ENCODE data around the gene CHST12. TPM values are rescaled to one million over a fixed set of nuclear protein-coding genes. Genes with fewer than 3 reads are reported as not detected.

CHST12 gene
- total and polyA plus RNA-seq, 2 donors (not counting 1 experiment from before 2014, with no cell fraction given), result 25.4 to 27.1 TPM

DNA sequence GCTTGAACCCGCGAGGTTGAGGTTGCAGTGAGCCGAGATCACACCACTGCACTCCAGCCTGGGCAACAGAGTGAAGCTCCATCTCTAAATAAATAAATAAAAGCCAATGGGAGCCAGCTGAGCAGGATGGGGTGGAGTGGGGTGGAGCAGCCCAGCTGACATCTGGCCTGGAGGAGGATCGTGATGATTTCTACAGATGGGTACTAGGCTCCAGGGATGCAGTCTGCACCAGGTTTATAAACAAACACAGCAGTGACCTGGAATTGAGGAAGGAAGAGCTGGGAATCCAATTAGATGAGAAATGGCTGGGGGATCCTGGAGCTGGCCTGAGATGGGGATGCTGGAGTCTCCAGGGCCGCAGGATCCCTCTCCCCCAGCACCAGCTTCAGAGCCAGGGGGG is 80.1 kb downstream of the CHST12 start:
- CTCF ChIA-PET, result interaction anchor here (1.0 to 1.5 kb wide), 2 partner anchors 15 to 70 kb away, joined by 3 to 4 read pairs; no protein-coding TSS in a partner anchor
- Mint-ChIP-seq H3K27me3 (no peaks in the 10 kb centered on the region), H3K9me3 (ENCODE audit: insufficient read depth) (no peaks in the 10 kb centered on the region), H3K27ac (no peak overlapping the region), H3K4me1 (peaks cover 2% of the 10 kb centered on the region), H3K4me3 (no peak overlapping the region)
- TF ChIP-seq EZH2 (IDR thresholded peaks at IDR 0.05; ENCODE audit: borderline replicate concordance, insufficient read depth, low read depth, low read length, poor library complexity, severe bottlenecking), result no peak
- TF ChIP-seq, protein P1, sequence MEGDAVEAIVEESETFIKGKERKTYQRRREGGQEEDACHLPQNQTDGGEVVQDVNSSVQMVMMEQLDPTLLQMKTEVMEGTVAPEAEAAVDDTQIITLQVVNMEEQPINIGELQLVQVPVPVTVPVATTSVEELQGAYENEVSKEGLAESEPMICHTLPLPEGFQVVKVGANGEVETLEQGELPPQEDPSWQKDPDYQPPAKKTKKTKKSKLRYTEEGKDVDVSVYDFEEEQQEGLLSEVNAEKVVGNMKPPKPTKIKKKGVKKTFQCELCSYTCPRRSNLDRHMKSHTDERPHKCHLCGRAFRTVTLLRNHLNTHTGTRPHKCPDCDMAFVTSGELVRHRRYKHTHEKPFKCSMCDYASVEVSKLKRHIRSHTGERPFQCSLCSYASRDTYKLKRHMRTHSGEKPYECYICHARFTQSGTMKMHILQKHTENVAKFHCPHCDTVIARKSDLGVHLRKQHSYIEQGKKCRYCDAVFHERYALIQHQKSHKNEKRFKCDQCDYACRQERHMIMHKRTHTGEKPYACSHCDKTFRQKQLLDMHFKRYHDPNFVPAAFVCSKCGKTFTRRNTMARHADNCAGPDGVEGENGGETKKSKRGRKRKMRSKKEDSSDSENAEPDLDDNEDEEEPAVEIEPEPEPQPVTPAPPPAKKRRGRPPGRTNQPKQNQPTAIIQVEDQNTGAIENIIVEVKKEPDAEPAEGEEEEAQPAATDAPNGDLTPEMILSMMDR (IDR thresholded peaks at IDR 0.05), result no peak
- intact Hi-C loops (cut with micrococcal nuclease), result no loop called here
- H3K4me2 ChIP-seq (replicated peaks; ENCODE audit: low read depth, low read length, poor library complexity, severe bottlenecking), result no peak overlapping the region
- H3K27ac ChIP-seq (ENCODE audit: low read length in 2 of 2), result no peak overlapping the region
- 87% methylated on average over 4 of the region's 5 CpGs for WGBS (ENCODE audit: insufficient coverage)
- DNase-seq (no peak), ATAC-seq (ENCODE audit: low read depth) (no peak)
- H3K27me3 ChIP-seq (replicated peaks in 1 of 4; ENCODE audit: control extremely low read depth in 1 of 4, control insufficient read depth in 3 of 4, insufficient read depth in 4 of 4, low read length in 3 of 4), result peaks cover 0 to 13% (median 0%) of the 10 kb centered on the region in 4 experiments
- H3K36me3 ChIP-seq (replicated peaks in 1 of 2; ENCODE audit: control extremely low read depth in 1 of 2, control insufficient read depth in 1 of 2, extremely low read depth in 1 of 2, insufficient read depth in 2 of 2, low read length in 1 of 2), result no peaks in the 10 kb centered on the region
- no peaks in the 10 kb centered on the region for H3K79me2 ChIP-seq (ENCODE audit: control insufficient read depth, insufficient read depth, low read length)
- H3K4me1 ChIP-seq (ENCODE audit: control insufficient read depth in 2 of 2, insufficient read depth in 2 of 2, low read length in 2 of 2), result no peaks in the 10 kb centered on the region
- H4K20me1 ChIP-seq (ENCODE audit: control insufficient read depth, insufficient read depth, low read length, poor library complexity, severe bottlenecking), result no peaks in the 10 kb centered on the region
- no peak overlapping the region for H3K9ac ChIP-seq (ENCODE audit: low read length)
- peaks cover 0 to 17% (median 7%) of the 10 kb centered on the region in 3 donors for H3K9me3 ChIP-seq (ENCODE audit: control extremely low read depth in 1 of 3, control insufficient read depth in 2 of 3, insufficient read depth in 1 of 3, low read length in 2 of 3)
- no peak overlapping the region for H2AFZ ChIP-seq (ENCODE audit: insufficient read depth, low read depth, low read length, poor library complexity, severe bottlenecking)
- POLR2A ChIA-PET, result no interaction called here
- H3K4me3 ChIP-seq (ENCODE audit: control extremely low read depth in 1 of 5, extremely low read depth in 1 of 5, insufficient read depth in 1 of 5, low read depth in 2 of 5, low read length in 4 of 5), result no peak overlapping the region

- Histone ChIP-seq H3K79me2 (ENCODE audit: control insufficient read depth, insufficient read depth, low read length) (no peaks in the 10 kb centered on the region), H3K9me3 (ENCODE audit: control extremely low read depth in 1 of 3, control insufficient read depth in 2 of 3, insufficient read depth in 1 of 3, low read length in 2 of 3) (peaks cover 0 to 17% (median 7%) of the 10 kb centered on the region in 3 donors), H2AFZ (ENCODE audit: insufficient read depth, low read depth, low read length, poor library complexity, severe bottlenecking) (no peak overlapping the region), H4K20me1 (ENCODE audit: control insufficient read depth, insufficient read depth, low read length, poor library complexity, severe bottlenecking) (no peaks in the 10 kb centered on the region), H3K27me3 (replicated peaks in 1 of 4; ENCODE audit: control extremely low read depth in 1 of 4, control insufficient read depth in 3 of 4, insufficient read depth in 4 of 4, low read length in 3 of 4) (peaks cover 0 to 14% (median 0%) of the 10 kb centered on the region in 4 experiments), H3K27ac (ENCODE audit: low read length in 2 of 2) (no peak overlapping the region), H3K4me1 (ENCODE audit: control insufficient read depth in 2 of 2, insufficient read depth in 2 of 2, low read length in 2 of 2) (no peaks in the 10 kb centered on the region), H3K4me2 (replicated peaks; ENCODE audit: low read depth, low read length, poor library complexity, severe bottlenecking) (no peak overlapping the region), H3K4me3 (ENCODE audit: control extremely low read depth in 1 of 5, extremely low read depth in 1 of 5, insufficient read depth in 1 of 5, low read depth in 2 of 5, low read length in 4 of 5) (no peak overlapping the region), H3K9ac (ENCODE audit: low read length) (no peak overlapping the region), H3K36me3 (replicated peaks in 1 of 2; ENCODE audit: control extremely low read depth in 1 of 2, control insufficient read depth in 1 of 2, extremely low read depth in 1 of 2, insufficient read depth in 2 of 2, low read length in 1 of 2) (no peaks in the 10 kb centered on the region)
- WGBS (ENCODE audit: insufficient coverage), result 73% methylated on average over 3 of the region's 12 CpGs
- ChIA-PET POLR2A (no interaction called here), CTCF (no interaction called here)
- intact Hi-C loops (cut with micrococcal nuclease), result no loop called here
- Mint-ChIP-seq H3K4me3 (no peak overlapping the region), H3K9me3 (ENCODE audit: insufficient read depth) (no peaks in the 10 kb centered on the region), H3K27ac (no peak overlapping the region), H3K27me3 (no peaks in the 10 kb centered on the region), H3K4me1 (peaks cover 2% of the 10 kb centered on the region)
- no peak for DNase-seq
- TF ChIP-seq, protein P1 (IDR thresholded peaks at IDR 0.05), result no peak
- no peak for TF ChIP-seq EZH2 (IDR thresholded peaks at IDR 0.05; ENCODE audit: borderline replicate concordance, insufficient read depth, low read depth, low read length, poor library complexity, severe bottlenecking)
- no peak for ATAC-seq (ENCODE audit: low read depth)
Observed at GRCh38 chr7:2484868-2485267, 81.5 kb downstream of the CHST12 start.
